Sciatic nerve (tissue), 2 donors: ENCODE measurements around the gene CAMK2B. TPM values are rescaled to one million over a fixed set of nuclear protein-coding genes. Genes with fewer than 3 reads are reported as not detected.

Experiments used
- ATAC-seq: fragments of 200-7000 bp; cut with Tn5 transposase; one replicate; pipeline ENCODE4 v1.9.1; 2020; ENCODE audit warnings: mild to moderate bottlenecking, moderate library complexity
- DNase-seq: peaks from one replicate; pipeline ENCODE4 v3.0.0-alpha.2; 2020; ENCODE audit warnings: low spot score
- intact Hi-C: fragments of 100-400 bp; cut with DNase I; formaldehyde crosslinking; loops from one replicate; pipeline ENCODE4 v1.14.2; 2022
- total RNA-seq: library from RNA; stranded (reverse); fragmentation: NEBNext Ultra II Directional; extraction: Animal tissue kit (Norgen Biotek cat#: 25700); gene quantifications from one replicate; pipeline ENCODE4 v1.2.1, GENCODE V29; 2021
- donor health status: DM: no; HTN: no; CAD: no.
- donor health status: DM: no; HTN: no; CAD: no.

CAMK2B gene
- total RNA-seq, 1 donor from 2014 or later: 26.9 TPM

- ATAC-seq: peak; percentile 55
- no peak for DNase-seq
- intact Hi-C loops: no loop called here
Measured at GRCh38 chr7:44333911-44334733, 8.7 kb upstream of the CAMK2B start.

- no peak for ATAC-seq
- intact Hi-C loops: no loop called here
- no peak for DNase-seq
Measured at GRCh38 chr7:44331682-44332081, 6.3 kb upstream of the CAMK2B start.

- DNase-seq (no peak), ATAC-seq (no peak)
- intact Hi-C loops: no loop called here
Measured at GRCh38 chr7:44330331-44330730, 4.9 kb upstream of the CAMK2B start.

- intact Hi-C loops: no loop called here
- no peak for ATAC-seq
- no peak for DNase-seq
Measured at GRCh38 chr7:44329888-44330287, 4.5 kb upstream of the CAMK2B start.

GRCh38 chr7:44329081-44329480 lies 3.7 kb upstream of the CAMK2B start:
- intact Hi-C loops: no loop called here
- ATAC-seq (no peak), DNase-seq (no peak)

- intact Hi-C loops: no loop called here
- no peak for ATAC-seq
- no peak for DNase-seq
Measured at GRCh38 chr7:44327981-44328380, 2.6 kb upstream of the CAMK2B start.

- DNase-seq (no peak), ATAC-seq (no peak)
Measured at GRCh38 chr7:44326261-44327125, 1.1 kb upstream of the CAMK2B start.

GRCh38 chr7:44325811-44326241 lies 432 bp upstream of the CAMK2B start:
- ATAC-seq (no peak), DNase-seq (no peak)
- intact Hi-C loops: no loop called here

More at GRCh38 chr7:44326261-44327125, 1.1 kb upstream of the CAMK2B start:
- intact Hi-C loops: no loop called here

GRCh38 chr7:44324481-44325200 lies 753 bp downstream of the CAMK2B start:
- ATAC-seq: no peak
- intact Hi-C loops: no loop called here
- DNase-seq: no peak

- ATAC-seq (no peak), DNase-seq (no peak)
- intact Hi-C loops: no loop called here
Measured at GRCh38 chr7:44324204-44324480, 1.3 kb downstream of the CAMK2B start.

GRCh38 chr7:44323381-44324203 lies 1.8 kb downstream of the CAMK2B start:
- intact Hi-C loops: no loop called here
- no peak for DNase-seq
- ATAC-seq: no peak

- DNase-seq (no peak), ATAC-seq (peak; percentile 24)
- intact Hi-C loops: no loop called here
Measured at GRCh38 chr7:44322631-44323363, 2.6 kb downstream of the CAMK2B start.

GRCh38 chr7:44321796-44322195 lies 3.6 kb downstream of the CAMK2B start:
- DNase-seq (no peak), ATAC-seq (no peak)
- intact Hi-C loops: no loop called here

GRCh38 chr7:44320794-44321371 lies 4.5 kb downstream of the CAMK2B start:
- intact Hi-C loops: no loop called here
- no peak for ATAC-seq
- no peak for DNase-seq

- intact Hi-C loops: no loop called here
- ATAC-seq: no peak
Measured at GRCh38 chr7:44320141-44320540, 5.3 kb downstream of the CAMK2B start.

GRCh38 chr7:44318332-44318731 lies 7.1 kb downstream of the CAMK2B start:
- ATAC-seq (no peak), DNase-seq (no peak)
- intact Hi-C loops: no loop called here

More at GRCh38 chr7:44320141-44320540, 5.3 kb downstream of the CAMK2B start:
- no peak for DNase-seq

- intact Hi-C loops: no loop called here
- ATAC-seq (no peak), DNase-seq (no peak)
Measured at GRCh38 chr7:44315301-44315903, 10.0 kb downstream of the CAMK2B start.
